Astrocyte (in vitro differentiated cells and primary cell): ENCODE results near the gene ZNF768. TPM values are rescaled to one million over a fixed set of nuclear protein-coding genes. Genes with fewer than 3 reads are reported as not detected.

Experiments used
- DNase-seq: peaks from one replicate; pipeline ENCODE4 v3.0.0-alpha.2; 2010; ENCODE audit warnings: low read depth
- FAIRE-seq: peaks from 2 replicates; lab custom pipeline; 2011; peaks lifted over from hg19 to GRCh38; lab: Jason Lieb, UNC
- H2AFZ ChIP-seq: 2 replicates; pipeline ENCODE4 v1.6.0; 2012; ENCODE audit warnings: low read depth, low read length, inconsistent platforms
- H3K27ac ChIP-seq: 2 replicates; pipeline ENCODE4 v1.5.1; 2011; ENCODE audit warnings: low read depth, low read length, inconsistent platforms
- H3K27me3 ChIP-seq: 2 replicates; pipeline ENCODE4 v1.6.0; 2011; ENCODE audit warnings: low read length, inconsistent platforms; ENCODE audit not compliant: insufficient read depth
- H3K36me3 ChIP-seq: 2 replicates; pipeline ENCODE4 v1.5.1; 2011; ENCODE audit warnings: low read length, inconsistent platforms; ENCODE audit not compliant: insufficient read depth
- H3K4me1 ChIP-seq: 2 replicates; pipeline ENCODE4 v1.5.1; 2011; ENCODE audit warnings: low read length, inconsistent platforms; ENCODE audit not compliant: insufficient read depth
- H3K4me2 ChIP-seq: 2 replicates; pipeline ENCODE4 v1.6.0; 2012; ENCODE audit warnings: low read length, inconsistent platforms
- H3K4me3 ChIP-seq: 2 replicates; pipeline ENCODE4 v1.5.1; 2011; ENCODE audit warnings: low read depth, mild to moderate bottlenecking, low read length, inconsistent platforms; ENCODE audit not compliant: insufficient read depth
- H3K79me2 ChIP-seq: 2 replicates; pipeline ENCODE4 v1.6.0; 2012; ENCODE audit warnings: mild to moderate bottlenecking, low read length, inconsistent platforms; ENCODE audit not compliant: insufficient read depth
- H3K9ac ChIP-seq: 2 replicates; pipeline ENCODE4 v1.6.0; 2012; ENCODE audit warnings: mild to moderate bottlenecking, low read length, inconsistent platforms
- H3K9me3 ChIP-seq: 2 replicates; pipeline ENCODE4 v1.5.1; 2012; ENCODE audit warnings: low read depth, mild to moderate bottlenecking, low read length, inconsistent platforms; ENCODE audit not compliant: insufficient read depth
- H4K20me1 ChIP-seq: 2 replicates; pipeline ENCODE4 v1.6.0; 2012; ENCODE audit warnings: low read length, inconsistent platforms; ENCODE audit not compliant: insufficient read depth
- H3K27ac Mint-ChIP-seq: one replicate; pipeline ENCODE4 v1.8.0; 2021; ENCODE audit warnings: mild to moderate bottlenecking, mixed read lengths; ENCODE audit not compliant: unreplicated experiment
- H3K27me3 Mint-ChIP-seq: one replicate; pipeline ENCODE4 v1.8.0; 2021; ENCODE audit warnings: low read depth, mixed read lengths; ENCODE audit not compliant: unreplicated experiment
- H3K36me3 Mint-ChIP-seq: one replicate; pipeline ENCODE4 v1.8.0; 2021; ENCODE audit warnings: low read depth, mixed read lengths; ENCODE audit not compliant: unreplicated experiment
- H3K4me1 Mint-ChIP-seq: one replicate; pipeline ENCODE4 v1.8.0; 2021; ENCODE audit warnings: low read depth, mixed read lengths; ENCODE audit not compliant: unreplicated experiment
- H3K4me3 Mint-ChIP-seq: one replicate; pipeline ENCODE4 v1.8.0; 2021; ENCODE audit warnings: mild to moderate bottlenecking, moderate library complexity, mixed read lengths; ENCODE audit not compliant: unreplicated experiment
- H3K9me3 Mint-ChIP-seq: one replicate; pipeline ENCODE4 v1.8.0; 2021; ENCODE audit warnings: mild to moderate bottlenecking, mixed read lengths; ENCODE audit not compliant: unreplicated experiment
- EZH2 ChIP-seq: IDR thresholded peaks from 2 replicates; pipeline ENCODE4 v1.6.1; 2012; ENCODE audit warnings: mild to moderate bottlenecking, low read length, inconsistent platforms; ENCODE audit not compliant: insufficient read depth
- total RNA-seq: library from RNA; stranded (reverse); gene quantifications from 2 replicates; pipeline ENCODE4 v1.2.1, GENCODE V29; 2021
- TF ChIP-seq, protein P1 (sequence below): IDR thresholded peaks from 2 replicates; pipeline ENCODE4 v1.5.1; 2011; ENCODE audit warnings: low read depth, mild to moderate bottlenecking, inconsistent platforms, low read length, moderate library complexity; ENCODE audit not compliant: insufficient read depth

ZNF768 gene
- total RNA-seq, 1 donor from 2014 or later: 23.1 TPM

- H3K4me3 Mint-ChIP-seq: peak overlapping the region; percentile 85
- peak overlapping the region; percentile 55 for H3K27ac ChIP-seq
- H3K4me2 ChIP-seq: peak overlapping the region; percentile 88
- H3K9ac ChIP-seq: peak overlapping the region; percentile 64
- H2AFZ ChIP-seq: peak overlapping the region; percentile 89
- peaks cover 1% of the 10 kb centered on the region for H4K20me1 ChIP-seq
- H3K4me3 ChIP-seq: peak overlapping the region; percentile 78
- DNase-seq (no peak), FAIRE-seq (no peak)
- peaks cover 5% of the 10 kb centered on the region for H3K4me1 Mint-ChIP-seq
- TF ChIP-seq, protein P1, sequence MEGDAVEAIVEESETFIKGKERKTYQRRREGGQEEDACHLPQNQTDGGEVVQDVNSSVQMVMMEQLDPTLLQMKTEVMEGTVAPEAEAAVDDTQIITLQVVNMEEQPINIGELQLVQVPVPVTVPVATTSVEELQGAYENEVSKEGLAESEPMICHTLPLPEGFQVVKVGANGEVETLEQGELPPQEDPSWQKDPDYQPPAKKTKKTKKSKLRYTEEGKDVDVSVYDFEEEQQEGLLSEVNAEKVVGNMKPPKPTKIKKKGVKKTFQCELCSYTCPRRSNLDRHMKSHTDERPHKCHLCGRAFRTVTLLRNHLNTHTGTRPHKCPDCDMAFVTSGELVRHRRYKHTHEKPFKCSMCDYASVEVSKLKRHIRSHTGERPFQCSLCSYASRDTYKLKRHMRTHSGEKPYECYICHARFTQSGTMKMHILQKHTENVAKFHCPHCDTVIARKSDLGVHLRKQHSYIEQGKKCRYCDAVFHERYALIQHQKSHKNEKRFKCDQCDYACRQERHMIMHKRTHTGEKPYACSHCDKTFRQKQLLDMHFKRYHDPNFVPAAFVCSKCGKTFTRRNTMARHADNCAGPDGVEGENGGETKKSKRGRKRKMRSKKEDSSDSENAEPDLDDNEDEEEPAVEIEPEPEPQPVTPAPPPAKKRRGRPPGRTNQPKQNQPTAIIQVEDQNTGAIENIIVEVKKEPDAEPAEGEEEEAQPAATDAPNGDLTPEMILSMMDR: no peak
- TF ChIP-seq EZH2: no peak
- no peaks in the 10 kb centered on the region for H3K36me3 ChIP-seq
- peaks cover 20% of the 10 kb centered on the region for H3K79me2 ChIP-seq
- H3K27me3 Mint-ChIP-seq: peaks cover 3% of the 10 kb centered on the region
- no peaks in the 10 kb centered on the region for H3K9me3 Mint-ChIP-seq
- H3K4me1 ChIP-seq: peaks cover 9% of the 10 kb centered on the region
- no peaks in the 10 kb centered on the region for H3K36me3 Mint-ChIP-seq
- no peaks in the 10 kb centered on the region for H3K9me3 ChIP-seq
- peak overlapping the region; percentile 82 for H3K27ac Mint-ChIP-seq
- H3K27me3 ChIP-seq: no peaks in the 10 kb centered on the region
Measured at GRCh38 chr16:30558789-30559377, 32.5 kb upstream of the ZNF768 start.

DNA sequence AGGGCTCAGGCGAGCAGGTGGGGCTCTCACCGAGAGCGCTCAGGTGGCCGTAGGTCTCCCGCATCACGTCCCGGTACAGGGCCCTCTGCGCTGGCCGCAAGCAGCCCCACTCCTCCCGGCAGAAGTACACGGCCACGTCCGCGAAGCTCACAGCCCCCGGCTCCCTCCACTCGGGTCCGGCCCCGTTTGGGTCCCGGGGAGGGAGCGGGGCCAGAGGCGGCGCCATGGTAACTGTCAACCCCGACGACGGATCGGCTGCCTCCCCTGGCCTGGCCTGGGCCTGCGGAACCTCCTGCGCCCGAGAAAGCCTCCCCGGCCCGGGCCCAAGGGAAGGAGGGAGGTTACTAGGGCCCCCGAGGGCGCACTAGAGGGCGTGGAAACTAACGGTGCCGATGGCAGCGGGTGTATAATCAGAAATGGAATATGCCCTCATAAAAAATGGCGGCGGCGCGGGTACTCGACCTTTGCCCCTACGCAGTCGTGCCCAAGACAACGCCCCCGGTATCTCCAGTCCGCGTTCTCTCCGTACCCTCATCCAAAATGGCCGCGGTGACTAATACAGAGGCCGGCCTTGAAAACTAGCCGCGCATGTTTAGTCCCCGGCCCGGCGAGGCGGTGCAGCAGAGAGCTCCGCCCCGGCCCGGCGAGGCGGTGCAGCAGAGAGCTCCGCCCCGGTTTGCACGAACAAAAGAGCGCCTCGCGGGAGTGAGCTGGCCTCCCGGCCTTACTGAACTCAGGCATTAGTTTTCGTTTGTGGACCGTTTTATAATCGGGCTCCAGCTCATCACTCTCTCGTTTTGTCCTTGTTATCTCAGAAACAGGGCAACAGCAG lies 31.8 kb upstream of the ZNF768 start, which contains the start of gene ZNF764:
ZNF764 (minus strand) TSS at position 418 of the 832 bp plus-strand sequence; CDS start at position 226, 192 bp downstream.
- Histone ChIP-seq H3K79me2 (peaks cover 24% of the 10 kb centered on the region), H3K4me2 (peak within 1 kb of the TSS; percentile 88), H3K36me3 (no peaks in the 10 kb centered on the region), H3K9me3 (no peaks in the 10 kb centered on the region), H3K4me1 (peaks cover 9% of the 10 kb centered on the region), H3K27me3 (no peaks in the 10 kb centered on the region), H4K20me1 (peaks cover 5% of the 10 kb centered on the region), H3K9ac (peak within 1 kb of the TSS; percentile 97), H3K4me3 (peak within 1 kb of the TSS; percentile 78), H2AFZ (peak within 1 kb of the TSS; percentile 89), H3K27ac (peak within 1 kb of the TSS; percentile 82)
- FAIRE-seq: no peak
- Mint-ChIP-seq H3K4me3 (peak within 1 kb of the TSS; percentile 85), H3K4me1 (peaks cover 5% of the 10 kb centered on the region), H3K27ac (peak within 1 kb of the TSS; percentile 82), H3K9me3 (no peaks in the 10 kb centered on the region), H3K27me3 (peaks cover 3% of the 10 kb centered on the region), H3K36me3 (no peaks in the 10 kb centered on the region)
- TF ChIP-seq, protein P1: no peak
- TF ChIP-seq EZH2: no peak
- peak; percentile 91 for DNase-seq
